Hepatocyte (in vitro differentiated cells): ENCODE results near the gene RAET1L. TPM values are rescaled to one million over a fixed set of nuclear protein-coding genes. Genes with fewer than 3 reads are reported as not detected.

ENCODE experiments used
- DNase-seq: peaks from one replicate; pipeline ENCODE4 v3.0.0-alpha.2; 2016; ENCODE audit warnings: low spot score
- H2AFZ ChIP-seq: fragments of 200-600 bp; sonication (generic); 2 replicates; pipeline ENCODE4 v1.6.0; 2016; ENCODE audit warnings: antibody characterized with exemption, mild to moderate bottlenecking
- H3K27ac ChIP-seq: fragments of 200-600 bp; sonication (generic); 2 replicates; pipeline ENCODE4 v1.5.1; 2016; ENCODE audit warnings: mild to moderate bottlenecking
- H3K27me3 ChIP-seq: fragments of 200-600 bp; sonication (generic); 2 replicates; pipeline ENCODE4 v1.6.1; 2016
- H3K36me3 ChIP-seq: fragments of 200-600 bp; sonication (generic); replicated peaks from 2 replicates; pipeline ENCODE4 v1.5.1; 2016; ENCODE audit warnings: low read depth; ENCODE audit not compliant: insufficient read depth
- H3K4me1 ChIP-seq: fragments of 200-600 bp; sonication (generic); 2 replicates; pipeline ENCODE4 v1.5.1; 2016; ENCODE audit warnings: mild to moderate bottlenecking, moderate library complexity; ENCODE audit not compliant: insufficient read depth
- H3K4me2 ChIP-seq: fragments of 200-600 bp; sonication (generic); 2 replicates; pipeline ENCODE4 v1.6.0; 2016
- H3K4me3 ChIP-seq: fragments of 200-600 bp; sonication (generic); 2 replicates; pipeline ENCODE4 v1.5.1; 2016; ENCODE audit warnings: mild to moderate bottlenecking
- H3K79me2 ChIP-seq: fragments of 200-600 bp; sonication (generic); 2 replicates; pipeline ENCODE4 v1.6.0; 2017; ENCODE audit warnings: mild to moderate bottlenecking
- H3K9me2 ChIP-seq: fragments of 200-600 bp; sonication (generic); replicated peaks from 2 replicates; pipeline ENCODE4 v1.6.0; 2017; ENCODE audit warnings: mild to moderate bottlenecking; ENCODE audit not compliant: insufficient read depth
- H3K9me3 ChIP-seq: fragments of 200-600 bp; sonication (generic); 2 replicates; pipeline ENCODE4 v1.5.1; 2016; ENCODE audit warnings: low read depth, mild to moderate bottlenecking
- H4K20me1 ChIP-seq: fragments of 200-600 bp; sonication (generic); 2 replicates; pipeline ENCODE4 v1.6.0; 2016; ENCODE audit warnings: mild to moderate bottlenecking; ENCODE audit not compliant: insufficient read depth, poor library complexity, severe bottlenecking
- CTCF ChIP-seq: fragments of 200-600 bp; sonication (generic); IDR thresholded peaks from 2 replicates; pipeline ENCODE4 v1.5.1; 2016; ENCODE audit warnings: antibody characterized with exemption, mild to moderate bottlenecking; ENCODE audit not compliant: poor library complexity
- EZH2 ChIP-seq: fragments of 200-600 bp; sonication (generic); IDR thresholded peaks from 2 replicates; pipeline ENCODE4 v1.6.1; 2016; ENCODE audit warnings: antibody characterized with exemption, mild to moderate bottlenecking, borderline replicate concordance
- EZH2phosphoT487 ChIP-seq: fragments of 200-600 bp; sonication (generic); IDR thresholded peaks from one replicate; pipeline ENCODE4 v1.6.1; 2018; ENCODE audit warnings: antibody characterized with exemption, mild to moderate bottlenecking, low read depth, moderate library complexity; ENCODE audit not compliant: unreplicated experiment, severe bottlenecking
- WGBS: methylation state at CpG from one replicate; pipeline ENCODE4 v1.1.6; 2016; ENCODE audit warnings: low lambda C conversion rate; ENCODE audit errors: missing lambda C conversion rate; 5-methylcytosine and 5-hydroxymethylcytosine counted together
- polyA plus RNA-seq: library from polyadenylated mRNA; unstranded; fragments of >200 nt; fragmentation: Nextera tagmentation; extraction: Ambion mirVana; gene quantifications from 2 replicates; pipeline ENCODE4 v1.2.1, GENCODE V29; 2016
- total RNA-seq: library from RNA; depleted of rRNA; stranded (reverse); fragments of >200 nt; gene quantifications from 2 replicates; pipeline ENCODE4 v1.2.3, GENCODE V29; 2014

Gene RAET1L
- total and polyA plus RNA-seq, 2 experiments from 2014 or later, result not detected

- Histone ChIP-seq H2AFZ (no peak overlapping the region), H3K4me3 (no peak overlapping the region), H3K79me2 (no peaks in the 10 kb centered on the region), H3K27ac (no peak overlapping the region), H3K27me3 (peaks cover 70% of the 10 kb centered on the region), H4K20me1 (no peaks in the 10 kb centered on the region), H3K4me1 (no peaks in the 10 kb centered on the region), H3K36me3 (no peaks in the 10 kb centered on the region), H3K9me2 (no peaks in the 10 kb centered on the region), H3K4me2 (no peak overlapping the region), H3K9me3 (no peaks in the 10 kb centered on the region)
- no peak for DNase-seq
- TF ChIP-seq CTCF (no peak), EZH2 (no peak), EZH2phosphoT487 (no peak)
- WGBS, result 89% methylated on average over 8 of the region's 8 CpGs
Measured at GRCh38 chr6:150032598-150032997, 7.3 kb upstream of the RAET1L start.

- H3K4me2 ChIP-seq, result no peak overlapping the region
- H3K36me3 ChIP-seq, result no peaks in the 10 kb centered on the region
- DNase-seq, result no peak
- no peak overlapping the region for H3K27ac ChIP-seq
- no peaks in the 10 kb centered on the region for H4K20me1 ChIP-seq
- no peaks in the 10 kb centered on the region for H3K9me3 ChIP-seq
- no peak overlapping the region for H3K4me3 ChIP-seq
- H3K79me2 ChIP-seq, result no peaks in the 10 kb centered on the region
- H3K27me3 ChIP-seq, result peaks cover 54% of the 10 kb centered on the region
- no peaks in the 10 kb centered on the region for H3K4me1 ChIP-seq
- no peaks in the 10 kb centered on the region for H3K9me2 ChIP-seq
- no peak overlapping the region for H2AFZ ChIP-seq
- WGBS, result 89% methylated on average over 3 of the region's 3 CpGs
- no peak for TF ChIP-seq EZH2phosphoT487
- no peak for TF ChIP-seq CTCF
- TF ChIP-seq EZH2, result no peak
Measured at GRCh38 chr6:150030611-150031010, 5.3 kb upstream of the RAET1L start.

- Histone ChIP-seq H3K36me3 (no peaks in the 10 kb centered on the region), H3K9me2 (no peaks in the 10 kb centered on the region), H3K4me3 (no peak overlapping the region), H3K9me3 (no peaks in the 10 kb centered on the region), H3K79me2 (no peaks in the 10 kb centered on the region), H3K27ac (no peak overlapping the region), H4K20me1 (no peaks in the 10 kb centered on the region), H3K4me1 (no peaks in the 10 kb centered on the region), H3K4me2 (no peak overlapping the region), H2AFZ (no peak overlapping the region), H3K27me3 (peaks cover 46% of the 10 kb centered on the region)
- TF ChIP-seq EZH2phosphoT487 (no peak), EZH2 (no peak)
- WGBS, result 71% methylated on average over 4 of the region's 4 CpGs
- DNase-seq, result no peak
Measured at GRCh38 chr6:150029749-150030148, 4.4 kb upstream of the RAET1L start.

- DNase-seq, result no peak
- TF ChIP-seq EZH2phosphoT487 (no peak), EZH2 (no peak), CTCF (no peak)
- H3K27me3 ChIP-seq, result peaks cover 41% of the 10 kb centered on the region
- H2AFZ ChIP-seq, result no peak overlapping the region
- H4K20me1 ChIP-seq, result no peaks in the 10 kb centered on the region
- H3K9me3 ChIP-seq, result no peaks in the 10 kb centered on the region
- no peak overlapping the region for H3K4me3 ChIP-seq
- H3K4me2 ChIP-seq, result no peak overlapping the region
- WGBS, result 88% methylated on average over 7 of the region's 7 CpGs
- H3K79me2 ChIP-seq, result no peaks in the 10 kb centered on the region
- no peaks in the 10 kb centered on the region for H3K9me2 ChIP-seq
- no peaks in the 10 kb centered on the region for H3K36me3 ChIP-seq
- H3K4me1 ChIP-seq, result no peaks in the 10 kb centered on the region
- H3K27ac ChIP-seq, result no peak overlapping the region
Measured at GRCh38 chr6:150029276-150029675, 3.9 kb upstream of the RAET1L start.
